Thymus (tissue), 11 donors: ENCODE measurements around the gene ARID1B. TPM values are rescaled to one million over a fixed set of nuclear protein-coding genes. Genes with fewer than 3 reads are reported as not detected.

Experiments used
- DNase-seq, 9 donors: peaks; one replicate each; pipeline ENCODE4 v3.0.0-alpha.2; 2013; ENCODE audit warnings: low spot score in 9 of 9, low read depth in 6 of 9, missing footprints in 1 of 9
- H3K27ac ChIP-seq, 2 donors: one replicate each; pipeline ENCODE4 v1.5.1; 2013; ENCODE audit warnings: control low read depth in 1 of 2, low read depth in 1 of 2, low read length in 1 of 2, mild to moderate bottlenecking in 1 of 2, moderate library complexity in 1 of 2
- H3K27me3 ChIP-seq, 2 donors: one replicate each; pipeline ENCODE4 v1.5.1; 2013; ENCODE audit warnings: low read length in 1 of 2; ENCODE audit not compliant: control insufficient read depth in 2 of 2, insufficient read depth in 1 of 2
- H3K36me3 ChIP-seq, 2 donors: one replicate each; pipeline ENCODE4 v1.5.1; 2013; ENCODE audit warnings: low read length in 1 of 2, mild to moderate bottlenecking in 1 of 2, moderate library complexity in 1 of 2; ENCODE audit not compliant: control insufficient read depth in 2 of 2, insufficient read depth in 2 of 2
- H3K4me1 ChIP-seq, 2 donors: one replicate each; pipeline ENCODE4 v1.5.1; 2013; ENCODE audit warnings: low read length in 2 of 2; ENCODE audit not compliant: control insufficient read depth in 2 of 2, insufficient read depth in 2 of 2
- H3K4me3 ChIP-seq, 2 donors: one replicate each; pipeline ENCODE4 v1.5.1; 2013; ENCODE audit warnings: low read length in 2 of 2, control low read depth in 1 of 2, mild to moderate bottlenecking in 1 of 2
- H3K9me3 ChIP-seq, 2 donors: one replicate each; pipeline ENCODE4 v1.5.1; 2013; ENCODE audit warnings: low read length in 1 of 2, mild to moderate bottlenecking in 1 of 2; ENCODE audit not compliant: control insufficient read depth in 2 of 2, insufficient read depth in 1 of 2
- WGBS: extraction: QIAGEN DNeasy Blood & Tissue Kit; methylation state at CpG from one replicate; pipeline ENCODE4 v1.1.7; 2013; 5-methylcytosine and 5-hydroxymethylcytosine counted together
- polyA plus RNA-seq: library from polyadenylated mRNA; stranded (reverse); fragments of 200-250 nt; gene quantifications from one replicate; pipeline ENCODE4 v1.2.3, GENCODE V29; 2013
- total RNA-seq: library from RNA; stranded (reverse); fragments of 120-200 nt; gene quantifications from one replicate; pipeline ENCODE4 v1.2.4, GENCODE V29; 2013
- donor health status: healthy.

Gene ARID1B
- total and polyA plus RNA-seq, 2 donors: 24.0 to 26.5 TPM

- Histone ChIP-seq H3K4me3 (no peak overlapping the region), H3K4me1 (peaks cover 0 to 15% of the 10 kb centered on the region in 2 donors), H3K27me3 (no peaks in the 10 kb centered on the region), H3K36me3 (peaks cover 55 to 71% of the 10 kb centered on the region in 2 donors), H3K27ac (no peak overlapping the region), H3K9me3 (peaks cover 0 to 5% of the 10 kb centered on the region in 2 donors)
- WGBS: 96% methylated on average over 3 of the region's 3 CpGs
- DNase-seq: no peak
Measured at GRCh38 chr6:157194643-157195042, 417.5 kb downstream of the ARID1B start.

- no peak overlapping the region for H3K27ac ChIP-seq
- no peak for DNase-seq
- H3K36me3 ChIP-seq: peaks cover 54 to 71% of the 10 kb centered on the region in 2 donors
Measured at GRCh38 chr6:157196391-157196790, 419.2 kb downstream of the ARID1B start.

GRCh38 chr6:157198425-157199279, 421.5 kb downstream of the ARID1B start:
- Histone ChIP-seq H3K9me3 (peaks cover 0 to 5% of the 10 kb centered on the region in 2 donors), H3K27me3 (no peaks in the 10 kb centered on the region), H3K4me3 (no peak overlapping the region), H3K4me1 (peaks cover 0 to 12% of the 10 kb centered on the region in 2 donors), H3K27ac (no peak overlapping the region), H3K36me3 (peaks cover 56 to 78% of the 10 kb centered on the region in 2 donors)
- DNase-seq: no peak
- WGBS: 93% methylated on average over 15 of the region's 15 CpGs

More at GRCh38 chr6:157196391-157196790, 419.2 kb downstream of the ARID1B start:
- Histone ChIP-seq H3K27me3 (no peaks in the 10 kb centered on the region), H3K9me3 (peaks cover 0 to 5% of the 10 kb centered on the region in 2 donors), H3K4me1 (peaks cover 0 to 15% of the 10 kb centered on the region in 2 donors), H3K4me3 (no peak overlapping the region)
- 96% methylated on average over 6 of the region's 6 CpGs for WGBS

GRCh38 chr6:157200117-157200516, 422.9 kb downstream of the ARID1B start:
- peaks cover 0 to 5% of the 10 kb centered on the region in 2 donors for H3K9me3 ChIP-seq
- no peak for DNase-seq
- H3K4me3 ChIP-seq: no peak overlapping the region
- H3K27me3 ChIP-seq: no peaks in the 10 kb centered on the region
- H3K27ac ChIP-seq: no peak overlapping the region
- peaks cover 61 to 86% of the 10 kb centered on the region in 2 donors for H3K36me3 ChIP-seq
- 95% methylated on average over 10 of the region's 10 CpGs for WGBS
- peaks cover 0 to 10% of the 10 kb centered on the region in 2 donors for H3K4me1 ChIP-seq

GRCh38 chr6:157200611-157201010, 423.4 kb downstream of the ARID1B start:
- H3K27ac ChIP-seq: no peak overlapping the region
- peaks cover 0 to 10% of the 10 kb centered on the region in 2 donors for H3K4me1 ChIP-seq
- H3K4me3 ChIP-seq: no peak overlapping the region
- peaks cover 0 to 5% of the 10 kb centered on the region in 2 donors for H3K9me3 ChIP-seq
- peaks cover 56 to 82% of the 10 kb centered on the region in 2 donors for H3K36me3 ChIP-seq
- H3K27me3 ChIP-seq: no peaks in the 10 kb centered on the region
- WGBS: 98% methylated on average over 17 of the region's 17 CpGs
- DNase-seq: no peak

GRCh38 chr6:157201083-157201482, 423.9 kb downstream of the ARID1B start:
- DNase-seq: no peak
- Histone ChIP-seq H3K4me1 (peaks cover 0 to 10% of the 10 kb centered on the region in 2 donors), H3K27ac (no peak overlapping the region), H3K36me3 (peaks cover 53 to 83% of the 10 kb centered on the region in 2 donors), H3K27me3 (no peaks in the 10 kb centered on the region), H3K9me3 (peaks cover 0 to 5% of the 10 kb centered on the region in 2 donors), H3K4me3 (no peak overlapping the region)
- WGBS: 98% methylated on average over 17 of the region's 17 CpGs

GRCh38 chr6:157203312-157203744, 426.1 kb downstream of the ARID1B start:
- Histone ChIP-seq H3K27me3 (no peaks in the 10 kb centered on the region), H3K4me1 (peaks cover 0 to 4% of the 10 kb centered on the region in 2 donors), H3K4me3 (no peak overlapping the region), H3K27ac (no peak overlapping the region), H3K36me3 (peaks cover 54 to 83% of the 10 kb centered on the region in 2 donors), H3K9me3 (peaks cover 0 to 5% of the 10 kb centered on the region in 2 donors)
- 95% methylated on average over 11 of the region's 11 CpGs for WGBS
- DNase-seq: no peak

GRCh38 chr6:157203764-157204163, 426.6 kb downstream of the ARID1B start:
- DNase-seq: no peak
- no peaks in the 10 kb centered on the region for H3K27me3 ChIP-seq
- no peak overlapping the region for H3K4me3 ChIP-seq
- 98% methylated on average over 6 of the region's 6 CpGs for WGBS
- H3K9me3 ChIP-seq: peaks cover 0 to under 1% of the 10 kb centered on the region in 2 donors
- peaks cover 0 to under 1% of the 10 kb centered on the region in 2 donors for H3K4me1 ChIP-seq
- H3K27ac ChIP-seq: no peak overlapping the region
- peaks cover 50 to 80% of the 10 kb centered on the region in 2 donors for H3K36me3 ChIP-seq
